Measurements from ENCODE around the gene LAMTOR4.

GRCh38 chr7:100195222-100195621 lies 46.5 kb downstream of the LAMTOR4 start:
- TF ChIP-seq CTCF (IDR thresholded peaks at IDR 0.05) (no peak), POLR2A (IDR thresholded peaks at IDR 0.05) (no peak)
